NCI-H2196 (cell line): ENCODE measurements around the gene THOC5.
"Not testable (repeated sequence)": the region's sequence is repeated elsewhere in the genome, so short reads cannot be mapped to it uniquely, and the experiment has no call there.

Source experiments
- DNase-seq: peaks from one replicate; lab custom pipeline; 2025; ENCODE audit not compliant: unreplicated experiment; lab: John Stamatoyannopoulos, UW

THOC5 gene

DNA sequence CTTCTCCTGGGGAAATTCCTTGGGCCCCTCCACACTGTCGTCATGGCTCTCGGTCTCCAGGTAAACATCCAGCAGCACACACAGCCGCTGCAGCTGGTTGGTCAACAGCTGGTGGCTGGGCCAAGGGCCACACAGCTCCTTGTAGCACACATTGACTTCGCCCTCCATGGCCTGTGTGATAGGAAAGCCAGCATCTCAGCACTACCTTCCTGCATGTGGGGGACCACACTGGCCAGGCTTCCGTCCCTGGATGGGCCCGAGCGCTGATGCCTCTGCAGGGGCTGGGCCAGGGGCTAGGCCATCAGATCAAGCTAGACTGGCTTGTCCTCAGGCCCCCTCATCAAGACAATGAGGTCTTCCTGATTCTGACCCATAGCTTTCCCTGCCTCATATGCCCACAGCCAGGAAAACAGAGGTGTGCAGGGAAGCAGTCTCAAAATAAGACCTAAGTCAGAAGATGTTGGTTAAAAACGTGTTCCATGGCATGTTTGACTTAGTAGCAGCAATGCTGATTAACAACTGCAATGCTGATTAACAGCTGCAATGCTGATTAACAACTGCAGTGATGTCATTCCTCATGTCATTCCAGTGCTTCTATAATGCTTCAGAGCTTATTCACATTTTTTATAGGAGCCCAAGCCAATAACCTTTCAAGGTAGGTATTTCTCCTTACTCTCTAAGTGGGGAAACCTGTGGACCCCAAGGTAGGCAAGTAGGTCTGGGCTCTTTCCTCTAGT is 42.3 kb downstream of the THOC5 start:
- no peak for DNase-seq

DNA sequence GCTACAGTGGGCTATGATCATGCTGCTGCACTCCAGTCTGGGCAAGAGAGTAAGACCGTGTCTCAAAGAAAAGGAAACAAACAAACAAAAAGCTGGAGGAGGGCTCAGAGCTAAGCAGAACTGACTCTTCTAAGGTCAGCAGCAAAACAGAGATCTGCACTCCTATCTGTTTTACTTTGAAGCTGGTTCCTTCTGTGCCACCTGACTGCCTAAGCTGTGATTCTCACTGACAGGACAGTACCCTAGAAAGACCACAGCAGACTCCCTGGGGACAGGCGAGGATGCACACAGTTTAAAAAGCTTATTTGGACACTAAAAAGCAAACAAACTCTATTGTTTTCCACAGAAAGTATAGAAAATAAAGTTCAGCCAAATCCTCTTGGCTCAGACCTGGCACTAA is 43.0 kb downstream of the THOC5 start:
- no peak for DNase-seq

DNA sequence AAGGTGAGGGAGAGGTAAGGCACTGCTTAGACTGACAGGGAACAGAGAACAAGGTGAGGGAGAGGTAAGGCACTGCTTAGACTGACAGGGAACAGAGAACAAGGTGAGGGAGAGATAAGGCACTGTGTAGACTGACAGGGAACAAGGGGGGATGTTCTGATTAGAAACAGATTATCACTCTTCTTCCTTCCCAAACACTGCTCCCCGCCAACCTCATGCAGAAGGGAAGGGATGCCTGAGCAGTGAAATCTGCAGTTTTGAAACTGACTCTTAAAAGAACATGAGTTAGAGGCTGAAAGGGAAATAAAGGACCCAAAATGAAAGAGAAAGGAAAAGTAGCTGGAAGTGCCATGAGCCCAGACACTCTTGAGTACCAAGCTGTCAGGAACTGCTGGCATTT is 43.7 kb downstream of the THOC5 start:
- DNase-seq: no peak

DNA sequence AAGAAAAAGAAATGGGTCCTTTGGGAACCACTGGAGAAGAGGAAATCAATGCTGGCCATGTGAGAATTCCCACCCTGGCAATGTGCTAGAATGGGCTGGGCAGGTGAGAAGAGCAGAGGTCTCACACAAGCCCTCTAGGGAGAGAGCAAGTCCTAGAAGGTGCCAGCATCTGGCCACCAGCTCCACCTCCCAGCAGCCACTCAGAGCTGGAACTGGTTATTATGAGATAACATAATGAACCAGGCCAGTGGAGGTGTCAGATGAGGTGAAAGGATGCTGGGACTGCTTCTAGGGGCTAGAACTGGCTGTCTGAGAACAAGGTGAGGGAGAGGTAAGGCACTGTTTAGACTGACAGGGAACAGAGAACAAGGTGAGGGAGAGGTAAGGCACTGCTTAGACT is 44.3 kb downstream of the THOC5 start:
- DNase-seq: no peak

DNA sequence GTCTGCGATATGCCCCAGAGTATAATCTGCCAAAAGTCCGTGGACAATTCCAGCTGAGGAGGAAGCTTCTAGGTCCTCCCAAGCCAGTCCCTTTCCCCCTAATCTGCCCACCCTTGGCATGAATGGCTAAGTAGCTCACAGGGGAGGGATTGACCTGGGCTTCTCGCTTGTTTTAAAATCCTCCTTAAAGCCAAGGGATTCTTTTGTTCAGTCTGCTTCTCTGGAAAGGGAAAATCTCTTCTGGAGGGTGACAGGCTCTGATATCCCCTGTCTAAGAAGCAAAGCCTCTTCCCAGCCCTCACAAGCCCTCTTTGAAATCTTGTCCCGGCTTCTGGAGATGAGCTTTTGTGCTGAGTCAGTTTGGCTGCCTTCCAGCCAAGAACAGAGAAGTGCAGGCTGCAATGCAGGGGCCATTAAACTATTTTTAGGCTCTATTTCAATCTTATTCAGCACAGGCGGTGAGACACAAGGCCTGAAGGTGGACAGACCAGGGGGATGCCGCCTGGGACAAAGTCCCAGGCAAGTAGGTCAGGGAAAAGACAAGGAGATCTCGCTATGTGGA is 49.7 kb downstream of the THOC5 start:
- DNase-seq: no peak

DNA sequence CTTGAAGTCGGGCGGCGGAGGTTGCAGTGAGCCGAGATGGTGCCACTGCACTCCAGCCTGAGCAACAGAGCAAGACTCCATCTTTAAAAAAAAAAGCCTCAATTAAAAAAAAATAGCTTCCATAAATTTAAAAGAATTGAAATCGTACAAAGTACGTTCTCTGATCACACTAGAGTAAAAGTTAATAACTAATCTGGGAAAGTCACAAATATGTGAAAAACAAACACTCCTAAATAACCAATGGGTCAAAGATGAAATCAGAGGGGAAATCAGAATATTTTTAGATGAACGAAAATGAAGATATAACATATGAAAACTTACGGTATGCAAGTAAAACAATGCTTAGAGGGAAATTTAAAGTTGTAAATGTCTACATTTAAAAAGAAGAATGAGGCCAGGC is 53.7 kb downstream of the THOC5 start:
- DNase-seq: no peak

DNA sequence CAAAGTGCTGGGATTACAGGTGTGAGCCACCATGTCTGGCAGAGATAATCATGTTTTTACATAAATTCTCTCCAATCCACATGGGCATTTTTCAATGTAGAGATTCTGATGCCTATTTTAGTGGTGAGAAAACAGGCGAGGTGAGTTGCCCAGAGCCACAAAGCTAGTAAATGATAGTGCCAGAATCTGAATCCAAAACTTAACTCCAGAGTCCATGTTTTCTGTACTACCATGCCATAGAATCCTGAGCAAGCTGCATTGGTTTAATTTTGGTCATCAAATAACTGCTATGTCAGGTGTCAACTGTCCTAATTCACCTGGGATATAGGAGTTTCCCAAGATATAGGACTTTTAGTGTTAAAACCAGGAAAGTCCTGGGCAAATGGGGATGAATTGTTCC is 59.9 kb downstream of the THOC5 start:
- DNase-seq: no peak

DNA sequence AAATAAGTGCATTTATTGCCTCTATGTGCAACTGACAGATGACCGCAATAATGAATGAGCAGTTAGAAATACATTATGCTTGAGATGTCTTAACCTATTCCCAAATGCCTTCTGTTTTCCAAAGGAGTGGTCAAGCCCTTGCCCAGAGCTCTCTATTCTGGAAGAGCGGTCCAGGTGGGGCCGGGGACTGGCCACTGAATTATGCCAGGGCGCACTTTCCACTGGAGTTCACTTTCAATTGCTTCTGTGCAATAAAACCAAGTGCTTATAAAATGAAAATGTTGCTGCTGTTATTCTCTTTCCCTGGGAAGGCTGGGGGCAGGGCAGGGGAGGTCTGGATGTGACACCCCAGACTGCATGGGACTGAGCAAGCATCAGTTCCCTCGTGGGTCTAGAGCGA is 62.5 kb downstream of the THOC5 start:
- DNase-seq: no peak

DNA sequence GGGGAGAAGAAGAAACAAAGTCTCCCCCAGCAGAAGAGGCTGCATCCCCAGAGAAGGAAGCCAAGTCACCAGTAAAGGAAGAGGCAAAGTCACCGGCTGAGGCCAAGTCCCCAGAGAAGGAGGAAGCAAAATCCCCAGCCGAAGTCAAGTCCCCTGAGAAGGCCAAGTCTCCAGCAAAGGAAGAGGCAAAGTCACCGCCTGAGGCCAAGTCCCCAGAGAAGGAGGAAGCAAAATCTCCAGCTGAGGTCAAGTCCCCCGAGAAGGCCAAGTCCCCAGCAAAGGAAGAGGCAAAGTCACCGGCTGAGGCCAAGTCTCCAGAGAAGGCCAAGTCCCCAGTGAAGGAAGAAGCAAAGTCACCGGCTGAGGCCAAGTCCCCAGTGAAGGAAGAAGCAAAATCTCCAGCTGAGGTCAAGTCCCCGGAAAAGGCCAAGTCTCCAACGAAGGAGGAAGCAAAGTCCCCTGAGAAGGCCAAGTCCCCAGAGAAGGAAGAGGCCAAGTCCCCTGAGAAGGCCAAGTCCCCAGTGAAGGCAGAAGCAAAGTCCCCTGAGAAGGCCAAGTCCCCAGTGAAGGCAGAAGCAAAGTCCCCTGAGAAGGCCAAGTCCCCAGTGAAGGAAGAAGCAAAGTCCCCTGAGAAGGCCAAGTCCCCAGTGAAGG is 64.3 kb downstream of the THOC5 start:
- not testable (repeated sequence) for DNase-seq

DNA sequence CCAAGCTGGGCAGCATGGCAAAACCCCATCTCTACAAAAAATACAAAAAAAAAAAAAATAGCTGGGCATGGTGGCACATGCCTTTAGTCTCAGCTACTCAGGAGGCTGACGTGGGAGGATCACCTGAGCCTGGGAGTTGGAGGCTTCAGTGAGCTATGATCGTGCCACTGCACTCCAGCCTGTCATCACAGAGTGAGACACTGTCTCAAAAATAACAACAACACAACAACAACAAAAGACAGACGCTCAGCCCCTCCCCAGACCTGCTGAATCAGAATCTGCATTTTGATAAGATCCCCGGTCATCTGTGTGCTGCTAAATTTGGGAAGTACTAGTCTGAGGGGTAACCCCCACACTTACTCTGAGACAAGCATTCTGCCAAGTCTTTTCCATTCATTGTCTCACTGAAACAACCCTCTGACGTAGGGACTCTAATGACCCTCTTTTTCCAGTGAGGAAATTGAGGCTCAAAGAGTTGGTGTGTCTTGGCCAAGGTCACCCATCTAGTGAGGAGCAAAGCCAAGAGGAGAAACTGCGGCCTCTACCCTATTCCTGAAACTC is 66.1 kb downstream of the THOC5 start:
- no peak for DNase-seq

DNA sequence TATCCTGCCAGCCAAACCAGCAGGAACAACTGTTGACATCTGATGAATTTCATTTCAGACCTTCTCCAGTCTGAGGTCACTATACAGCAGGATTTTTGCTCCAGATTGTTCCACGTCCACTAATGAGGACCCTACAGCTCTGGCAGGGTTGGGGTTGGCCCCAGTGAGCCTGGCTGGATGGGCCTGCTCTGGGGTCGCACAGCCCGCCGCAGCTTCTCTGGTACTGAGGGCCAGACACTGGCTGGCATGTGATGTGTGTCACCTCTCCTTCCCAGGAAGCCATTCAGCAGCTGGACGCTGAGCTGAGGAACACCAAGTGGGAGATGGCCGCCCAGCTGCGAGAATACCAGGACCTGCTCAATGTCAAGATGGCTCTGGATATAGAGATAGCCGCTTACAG is 68.1 kb downstream of the THOC5 start:
- no peak for DNase-seq

DNA sequence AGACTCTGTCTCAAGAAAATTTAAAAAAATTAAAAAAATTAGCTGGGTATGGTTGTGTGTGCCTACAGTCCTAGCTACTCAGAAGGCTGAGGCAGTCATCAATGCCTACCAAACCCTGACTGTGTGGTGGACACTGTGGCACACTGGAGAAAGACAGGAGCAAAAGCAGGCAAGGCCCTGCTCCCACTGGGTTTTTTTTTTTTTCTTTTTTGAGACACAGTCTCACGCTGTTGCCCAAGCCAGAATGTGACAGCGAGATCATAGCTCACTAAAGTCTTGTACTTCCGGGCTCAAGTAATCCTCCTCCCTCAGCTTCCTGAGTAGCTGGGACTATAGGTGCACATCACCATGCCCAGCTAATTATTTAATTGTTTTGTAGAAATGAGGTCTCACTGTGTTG is 68.9 kb downstream of the THOC5 start:
- no peak for DNase-seq

DNA sequence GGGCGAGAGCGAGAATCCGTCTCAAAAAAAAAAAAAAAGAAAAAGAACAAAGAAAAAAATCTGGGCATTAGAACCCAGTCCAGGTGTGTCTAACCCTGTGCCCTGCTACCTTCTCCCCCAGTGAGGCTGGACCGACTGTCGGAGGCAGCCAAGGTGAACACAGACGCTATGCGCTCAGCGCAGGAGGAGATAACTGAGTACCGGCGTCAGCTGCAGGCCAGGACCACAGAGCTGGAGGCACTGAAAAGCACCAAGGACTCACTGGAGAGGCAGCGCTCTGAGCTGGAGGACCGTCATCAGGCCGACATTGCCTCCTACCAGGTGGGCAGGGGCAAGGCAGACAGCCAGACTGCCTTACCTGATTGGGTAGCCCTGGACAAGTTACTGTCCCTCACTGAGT is 70.3 kb downstream of the THOC5 start:
- DNase-seq: no peak

DNA sequence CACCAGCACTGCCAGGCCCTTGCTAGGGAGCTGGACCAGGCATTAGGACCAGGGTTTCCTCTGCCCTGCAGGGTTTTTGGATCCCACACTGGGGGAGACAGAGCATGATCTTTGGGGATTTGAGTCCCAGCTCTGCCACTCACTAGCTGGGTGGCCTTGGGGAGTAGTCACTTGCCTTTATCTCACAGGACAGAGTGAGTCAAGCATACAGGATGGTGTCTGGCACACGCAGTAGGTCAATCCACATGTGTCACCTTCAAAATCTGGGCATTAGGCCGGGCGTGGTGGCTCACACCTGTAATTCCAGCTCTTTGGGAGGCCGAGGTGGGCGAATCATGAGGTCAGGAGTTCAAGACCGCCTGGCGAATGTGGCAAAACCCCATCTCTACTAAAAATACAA is 70.8 kb downstream of the THOC5 start:
- DNase-seq: no peak

DNA sequence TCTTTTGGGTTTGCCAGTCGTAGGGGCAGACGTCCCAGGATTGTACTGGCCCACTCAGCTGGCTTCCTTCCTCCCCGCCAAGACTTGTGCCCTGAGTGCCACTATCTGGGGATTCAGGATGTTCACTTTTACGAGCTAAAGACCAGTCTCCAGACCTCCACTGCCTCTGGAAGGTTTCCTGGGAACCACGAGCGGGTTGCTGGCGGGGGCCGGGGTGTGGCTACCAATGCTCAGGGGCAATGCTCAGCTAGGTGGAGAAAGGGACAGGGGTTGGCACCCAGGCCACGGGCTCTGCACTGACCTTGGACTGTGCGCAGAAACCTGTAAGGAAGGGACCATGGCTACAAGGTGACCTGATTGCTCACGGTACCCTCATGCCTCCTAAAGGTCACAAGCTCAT is 71.3 kb downstream of the THOC5 start:
- DNase-seq: no peak

DNA sequence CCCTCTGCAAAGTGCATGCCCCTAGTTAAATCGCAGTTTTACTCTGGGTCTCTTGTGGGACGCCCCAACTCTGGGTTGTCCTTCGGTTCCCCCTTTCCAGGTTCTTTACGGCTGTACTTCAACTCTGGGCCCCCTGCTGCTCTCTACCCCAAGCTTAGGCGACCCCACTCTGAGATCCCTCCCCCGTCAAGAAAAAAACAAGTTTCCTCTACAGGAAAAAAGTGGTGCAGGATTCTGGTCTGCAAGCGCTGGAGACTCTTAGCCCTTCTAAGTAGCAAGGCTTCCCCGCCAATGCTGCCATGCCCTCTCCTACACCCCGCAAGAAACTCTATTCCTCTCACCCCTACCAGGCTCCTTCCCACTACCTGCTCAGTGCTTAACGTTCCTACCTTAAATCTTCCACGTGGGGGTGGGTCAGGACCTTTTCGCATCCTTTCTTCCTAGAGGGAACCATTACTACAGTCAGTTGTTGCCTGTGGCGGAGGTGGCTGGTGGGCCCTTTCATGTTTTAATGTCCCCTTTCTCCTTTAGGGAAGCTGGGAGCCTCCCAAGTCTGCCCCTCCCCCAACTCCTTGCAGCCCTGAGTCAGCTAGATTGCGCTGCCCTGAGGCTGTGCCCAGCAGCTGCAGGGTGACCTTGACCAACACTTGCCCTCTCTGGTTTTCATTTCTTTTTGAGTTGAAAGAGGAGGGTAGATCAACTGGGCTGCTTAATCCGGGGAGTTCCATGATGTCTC is 72.1 kb downstream of the THOC5 start:
- DNase-seq: no peak

DNA sequence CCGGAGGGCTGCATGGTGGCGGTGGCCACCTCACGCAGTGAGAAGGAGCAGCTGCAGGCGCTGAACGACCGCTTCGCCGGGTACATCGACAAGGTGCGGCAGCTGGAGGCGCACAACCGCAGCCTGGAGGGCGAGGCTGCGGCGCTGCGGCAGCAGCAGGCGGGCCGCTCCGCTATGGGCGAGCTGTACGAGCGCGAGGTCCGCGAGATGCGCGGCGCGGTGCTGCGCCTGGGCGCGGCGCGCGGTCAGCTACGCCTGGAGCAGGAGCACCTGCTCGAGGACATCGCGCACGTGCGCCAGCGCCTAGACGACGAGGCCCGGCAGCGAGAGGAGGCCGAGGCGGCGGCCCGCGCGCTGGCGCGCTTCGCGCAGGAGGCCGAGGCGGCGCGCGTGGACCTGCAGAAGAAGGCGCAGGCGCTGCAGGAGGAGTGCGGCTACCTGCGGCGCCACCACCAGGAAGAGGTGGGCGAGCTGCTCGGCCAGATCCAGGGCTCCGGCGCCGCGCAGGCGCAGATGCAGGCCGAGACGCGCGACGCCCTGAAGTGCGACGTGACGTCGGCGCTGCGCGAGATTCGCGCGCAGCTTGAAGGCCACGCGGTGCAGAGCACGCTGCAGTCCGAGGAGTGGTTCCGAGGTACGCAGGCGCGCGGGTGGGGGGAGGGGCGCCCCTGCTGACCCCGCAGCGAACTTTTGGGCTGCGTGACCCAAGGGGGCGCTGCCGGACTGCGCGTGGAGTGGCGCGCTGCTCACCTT is 72.9 kb downstream of the THOC5 start:
- DNase-seq: no peak

DNA sequence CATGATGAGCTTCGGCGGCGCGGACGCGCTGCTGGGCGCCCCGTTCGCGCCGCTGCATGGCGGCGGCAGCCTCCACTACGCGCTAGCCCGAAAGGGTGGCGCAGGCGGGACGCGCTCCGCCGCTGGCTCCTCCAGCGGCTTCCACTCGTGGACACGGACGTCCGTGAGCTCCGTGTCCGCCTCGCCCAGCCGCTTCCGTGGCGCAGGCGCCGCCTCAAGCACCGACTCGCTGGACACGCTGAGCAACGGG is 73.4 kb downstream of the THOC5 start:
- no peak for DNase-seq

DNA sequence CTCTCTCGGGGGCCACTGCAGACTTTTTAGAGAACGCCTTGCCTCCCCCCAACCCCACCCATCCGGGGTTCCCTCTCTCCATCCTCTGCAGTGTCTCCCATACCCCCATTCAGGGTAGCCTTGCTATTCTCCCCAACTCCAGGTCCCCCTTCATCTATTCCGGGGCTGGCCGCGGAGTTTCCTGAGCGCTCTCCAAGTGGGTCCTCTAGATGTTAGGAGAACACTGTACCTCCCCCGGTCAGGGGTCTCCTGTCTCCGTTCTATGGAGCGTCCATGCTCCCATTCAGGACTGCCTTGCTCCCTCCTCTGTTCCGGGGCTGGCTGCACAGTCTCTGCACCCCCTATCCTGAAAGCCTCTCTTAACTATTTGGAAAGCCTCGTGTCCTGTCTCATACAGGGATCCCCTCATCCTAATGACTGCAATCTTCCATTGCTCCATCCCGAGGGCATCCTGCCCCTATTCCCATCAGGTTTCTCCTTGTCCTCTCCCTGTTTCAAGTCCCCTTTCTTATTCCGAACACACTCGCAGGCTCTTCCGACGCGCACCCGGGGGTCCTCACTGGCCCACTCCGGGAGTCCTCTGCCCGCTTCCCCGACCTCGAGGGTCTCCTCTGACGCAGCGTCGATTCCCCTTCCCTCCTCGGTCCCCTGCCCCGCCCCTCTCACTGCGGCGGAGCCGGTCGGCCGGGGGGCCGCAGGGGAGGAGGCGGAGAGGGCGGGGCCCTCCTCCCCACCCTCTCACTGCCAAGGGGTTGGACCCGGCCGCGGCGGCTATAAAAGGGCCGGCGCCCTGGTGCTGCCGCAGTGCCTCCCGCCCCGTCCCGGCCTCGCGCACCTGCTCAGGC is 73.9 kb downstream of the THOC5 start, which contains the start of gene NEFH:
NEFH (plus strand) TSS at position 802 of the 845 bp plus-strand sequence. CDS start 45 bp downstream, outside the sequence.
- DNase-seq: peak; percentile 61
